ENCODE results near the gene PML. TPM values are rescaled to one million over a fixed set of nuclear protein-coding genes. Genes with fewer than 3 reads are reported as not detected.

The PML gene
- total RNA-seq, 1 donor from 2014 or later = 27.8 TPM

DNA sequence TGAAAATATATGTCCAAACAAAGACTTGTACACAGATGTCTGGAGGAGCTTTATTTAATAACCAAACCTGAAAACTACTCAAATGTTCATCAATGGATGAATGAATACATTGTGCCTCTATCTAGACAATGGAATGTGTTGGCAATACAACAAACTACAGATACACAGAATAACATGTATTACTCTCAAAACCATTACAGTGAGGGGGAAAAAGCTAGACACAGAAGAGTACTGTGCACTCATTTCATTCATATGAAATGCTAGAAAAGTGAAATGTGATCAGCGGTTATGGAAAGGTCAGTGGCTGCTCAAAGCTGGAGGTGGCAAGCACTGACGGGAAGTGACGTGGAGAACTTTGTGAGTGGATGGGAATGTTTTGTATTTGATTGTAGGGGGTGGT, 15.6 kb upstream of the PML start:
- no peak overlapping the region for H3K27ac Mint-ChIP-seq
- no peak overlapping the region for H3K4me3 Mint-ChIP-seq (ENCODE audit: low read depth)

DNA sequence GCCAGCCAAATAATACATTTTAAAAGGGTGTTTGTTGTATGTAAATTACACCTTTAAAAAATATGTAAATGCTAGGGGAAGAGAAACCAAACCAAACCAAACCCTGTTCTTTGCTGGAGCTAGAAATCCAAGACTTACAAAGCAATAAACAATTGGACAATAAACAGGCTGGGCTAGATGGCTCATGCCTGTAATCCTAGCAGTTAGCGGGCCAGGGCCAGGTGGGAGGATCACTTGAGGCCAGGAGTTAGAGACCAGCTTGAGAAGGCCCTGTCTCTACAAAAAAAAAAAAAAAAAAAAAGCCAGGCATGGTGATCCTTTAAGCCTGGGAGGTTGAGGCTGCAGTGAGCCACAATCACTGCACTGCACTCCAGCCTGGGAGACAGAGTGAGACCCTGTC, 14.9 kb upstream of the PML start:
- Mint-ChIP-seq H3K9me3 (ENCODE audit: low read depth) (no peaks in the 10 kb centered on the region), H3K4me1 (ENCODE audit: low read depth) (peaks cover 1% of the 10 kb centered on the region), H3K4me3 (ENCODE audit: low read depth) (no peak overlapping the region), H3K36me3 (ENCODE audit: insufficient read depth) (no peaks in the 10 kb centered on the region), H3K27me3 (peaks cover 17% of the 10 kb centered on the region), H3K27ac (no peak overlapping the region)
- DNase-seq (ENCODE audit: low spot score, unreplicated experiment) = no peak
- TF ChIP-seq, protein P1, sequence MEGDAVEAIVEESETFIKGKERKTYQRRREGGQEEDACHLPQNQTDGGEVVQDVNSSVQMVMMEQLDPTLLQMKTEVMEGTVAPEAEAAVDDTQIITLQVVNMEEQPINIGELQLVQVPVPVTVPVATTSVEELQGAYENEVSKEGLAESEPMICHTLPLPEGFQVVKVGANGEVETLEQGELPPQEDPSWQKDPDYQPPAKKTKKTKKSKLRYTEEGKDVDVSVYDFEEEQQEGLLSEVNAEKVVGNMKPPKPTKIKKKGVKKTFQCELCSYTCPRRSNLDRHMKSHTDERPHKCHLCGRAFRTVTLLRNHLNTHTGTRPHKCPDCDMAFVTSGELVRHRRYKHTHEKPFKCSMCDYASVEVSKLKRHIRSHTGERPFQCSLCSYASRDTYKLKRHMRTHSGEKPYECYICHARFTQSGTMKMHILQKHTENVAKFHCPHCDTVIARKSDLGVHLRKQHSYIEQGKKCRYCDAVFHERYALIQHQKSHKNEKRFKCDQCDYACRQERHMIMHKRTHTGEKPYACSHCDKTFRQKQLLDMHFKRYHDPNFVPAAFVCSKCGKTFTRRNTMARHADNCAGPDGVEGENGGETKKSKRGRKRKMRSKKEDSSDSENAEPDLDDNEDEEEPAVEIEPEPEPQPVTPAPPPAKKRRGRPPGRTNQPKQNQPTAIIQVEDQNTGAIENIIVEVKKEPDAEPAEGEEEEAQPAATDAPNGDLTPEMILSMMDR (IDR thresholded peaks at IDR 0.05; ENCODE audit: unreplicated experiment) = no peak

More for the DNA sequence above, 15.6 kb upstream of the PML start:
- Mint-ChIP-seq H3K27me3 (peaks cover 22% of the 10 kb centered on the region), H3K9me3 (ENCODE audit: low read depth) (no peaks in the 10 kb centered on the region), H3K36me3 (ENCODE audit: insufficient read depth) (no peaks in the 10 kb centered on the region), H3K4me1 (ENCODE audit: low read depth) (peaks cover 1% of the 10 kb centered on the region)
- DNase-seq (ENCODE audit: low spot score, unreplicated experiment) = no peak
- TF ChIP-seq, protein P1 (IDR thresholded peaks at IDR 0.05; ENCODE audit: unreplicated experiment) = no peak

DNA sequence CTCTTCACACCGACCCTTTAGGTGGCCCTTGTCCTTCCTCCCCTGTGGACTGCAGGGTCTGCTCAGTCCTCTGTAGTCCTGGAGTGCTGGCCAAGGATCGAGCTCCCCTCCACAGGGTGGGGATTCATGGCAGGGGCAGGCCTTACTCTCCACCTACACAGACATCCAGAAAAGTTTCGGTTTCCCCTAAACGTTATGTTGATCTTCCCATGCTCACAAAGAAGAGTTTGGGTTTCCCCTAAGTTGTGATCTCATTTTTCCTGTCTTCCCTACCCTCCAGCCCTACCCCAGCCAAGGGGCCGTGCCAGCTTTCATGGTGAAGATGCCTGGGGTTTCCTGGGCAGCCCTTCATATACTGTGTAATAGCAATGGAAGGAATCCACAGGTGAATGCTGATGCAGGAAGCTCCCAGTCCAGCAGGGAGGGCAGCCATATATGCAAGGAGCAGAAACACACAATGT, 12.7 kb upstream of the PML start:
- Mint-ChIP-seq H3K4me1 (ENCODE audit: low read depth) (peaks cover 1% of the 10 kb centered on the region), H3K9me3 (ENCODE audit: low read depth) (no peaks in the 10 kb centered on the region), H3K4me3 (ENCODE audit: low read depth) (no peak overlapping the region), H3K27ac (no peak overlapping the region), H3K27me3 (peaks cover 6% of the 10 kb centered on the region), H3K36me3 (ENCODE audit: insufficient read depth) (no peaks in the 10 kb centered on the region)
- TF ChIP-seq, protein P1 (IDR thresholded peaks at IDR 0.05; ENCODE audit: unreplicated experiment) = no peak
- no peak for DNase-seq (ENCODE audit: low spot score, unreplicated experiment)

DNA sequence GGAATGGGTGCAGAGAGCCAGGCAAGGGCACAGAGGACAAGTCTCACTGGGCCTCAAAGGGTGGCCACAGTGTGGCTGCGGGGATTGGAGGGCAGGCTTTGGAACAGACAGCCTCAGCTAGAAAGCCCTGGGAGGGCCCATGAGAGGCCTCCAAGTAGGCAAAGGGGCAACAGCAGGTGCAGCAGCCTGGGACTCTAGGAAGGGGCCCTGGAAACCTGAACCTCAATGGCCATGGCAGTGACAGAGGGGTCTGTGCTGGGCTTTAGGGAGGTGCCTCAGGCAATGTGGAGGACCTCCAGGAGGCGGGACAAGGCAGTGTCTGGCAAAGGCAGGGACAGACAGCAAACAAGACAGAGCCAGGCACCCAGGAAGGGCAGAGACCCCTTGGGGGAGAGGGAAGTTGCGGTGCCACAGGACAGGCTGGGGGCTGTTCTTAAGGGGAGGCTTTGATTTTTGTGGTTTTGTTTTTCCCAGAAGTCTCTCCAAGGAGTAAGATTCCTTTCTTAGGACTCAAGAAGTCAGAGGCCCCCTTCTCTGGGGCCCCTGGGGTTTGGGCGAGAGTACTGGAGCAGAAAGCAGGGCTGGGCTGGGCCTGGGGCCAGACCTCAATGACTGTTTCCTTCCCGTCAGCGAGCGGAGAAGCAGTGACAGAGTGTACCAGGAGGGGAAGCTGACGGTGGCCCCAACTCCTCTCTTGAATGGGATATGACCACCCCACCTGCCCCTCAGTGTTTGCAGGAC, 12.1 kb upstream of the PML start:
- H3K36me3 Mint-ChIP-seq (ENCODE audit: insufficient read depth) = no peaks in the 10 kb centered on the region
- H3K9me3 Mint-ChIP-seq (ENCODE audit: low read depth) = no peaks in the 10 kb centered on the region
- TF ChIP-seq, protein P1 (IDR thresholded peaks at IDR 0.05; ENCODE audit: unreplicated experiment) = no peak
- peaks cover 1% of the 10 kb centered on the region for H3K4me1 Mint-ChIP-seq (ENCODE audit: low read depth)
- no peak overlapping the region for H3K27ac Mint-ChIP-seq
- H3K27me3 Mint-ChIP-seq = peaks cover 6% of the 10 kb centered on the region
- no peak for DNase-seq (ENCODE audit: low spot score, unreplicated experiment)
- no peak overlapping the region for H3K4me3 Mint-ChIP-seq (ENCODE audit: low read depth)

DNA sequence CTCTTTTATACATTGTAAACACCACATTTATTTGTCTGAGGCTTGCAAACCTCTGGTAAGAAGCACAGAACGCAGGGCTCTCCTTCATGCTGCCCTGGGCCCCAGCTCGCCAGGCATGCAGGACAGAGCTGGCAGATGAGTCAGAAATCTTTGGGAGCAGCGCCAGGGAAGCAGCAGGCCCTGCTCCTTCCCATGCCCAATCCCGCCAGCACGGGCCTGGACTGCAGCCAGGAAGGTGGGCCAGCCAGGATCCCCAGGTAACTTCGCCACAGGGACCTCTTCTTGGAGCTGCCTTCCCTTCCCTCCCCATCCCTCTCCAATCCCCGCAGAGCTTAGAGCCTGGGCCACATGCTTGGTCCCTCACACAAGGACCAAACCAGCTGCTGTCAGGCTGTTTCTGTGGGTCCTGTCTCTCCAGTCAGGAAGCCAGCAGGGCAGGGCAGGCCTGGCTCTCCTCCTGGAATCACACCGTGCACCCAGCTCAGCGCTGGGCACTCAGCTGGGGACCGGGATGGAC, 11.2 kb upstream of the PML start:
- no peak overlapping the region for H3K27ac Mint-ChIP-seq
- H3K36me3 Mint-ChIP-seq (ENCODE audit: insufficient read depth) = no peaks in the 10 kb centered on the region
- H3K4me1 Mint-ChIP-seq (ENCODE audit: low read depth) = peaks cover 1% of the 10 kb centered on the region
- H3K4me3 Mint-ChIP-seq (ENCODE audit: low read depth) = no peak overlapping the region
- peaks cover 3% of the 10 kb centered on the region for H3K27me3 Mint-ChIP-seq
- TF ChIP-seq, protein P1 (IDR thresholded peaks at IDR 0.05; ENCODE audit: unreplicated experiment) = no peak
- no peak for DNase-seq (ENCODE audit: low spot score, unreplicated experiment)
- no peaks in the 10 kb centered on the region for H3K9me3 Mint-ChIP-seq (ENCODE audit: low read depth)

All from progenitor cell of endocrine pancreas (in vitro differentiated cells).